ENCODE results near the gene VPS4A.
"Not testable (repeated sequence)": the region's sequence is repeated elsewhere in the genome, so short reads cannot be mapped to it uniquely, and the experiment has no call there.

Gene VPS4A

GRCh38 chr16:69310653-69311532, at the start of gene VPS4A:
TSS of gene VPS4A (plus strand) at chr16:69311350. CDS start at chr16:69311512, 162 bp downstream.
- peak; percentile 96 for DNase-seq

- no peak for DNase-seq
Observed at GRCh38 chr16:69266334-69267063, 44.7 kb upstream of the VPS4A start.

- DNase-seq: no peak
Observed at GRCh38 chr16:69267633-69268032, 43.5 kb upstream of the VPS4A start.

- DNase-seq: peak; percentile 63
Observed at GRCh38 chr16:69270395-69270794, 40.8 kb upstream of the VPS4A start.

GRCh38 chr16:69270831-69271230, 40.3 kb upstream of the VPS4A start:
- peak; percentile 68 for DNase-seq

GRCh38 chr16:69273009-69273408, 38.1 kb upstream of the VPS4A start:
- DNase-seq: peak; percentile 75

- no peak for DNase-seq
Observed at GRCh38 chr16:69274699-69275235, 36.4 kb upstream of the VPS4A start.

GRCh38 chr16:69276148-69277115, 34.7 kb upstream of the VPS4A start:
- DNase-seq: peak; percentile 99

GRCh38 chr16:69277413-69277812, 33.7 kb upstream of the VPS4A start:
- DNase-seq: peak; percentile 77

- DNase-seq: no peak
Observed at GRCh38 chr16:69283851-69284250, 27.3 kb upstream of the VPS4A start.

- DNase-seq: no peak
Observed at GRCh38 chr16:69285240-69285639, 25.9 kb upstream of the VPS4A start.

- peak; percentile 71 for DNase-seq
Observed at GRCh38 chr16:69286941-69287713, 24.0 kb upstream of the VPS4A start.

GRCh38 chr16:69291657-69292056, 19.5 kb upstream of the VPS4A start:
- DNase-seq: not testable (repeated sequence)

GRCh38 chr16:69293401-69293800, 17.7 kb upstream of the VPS4A start:
- DNase-seq: peak; percentile 21

GRCh38 chr16:69294051-69294450, 17.1 kb upstream of the VPS4A start:
- DNase-seq: peak; percentile 24

GRCh38 chr16:69296771-69297170, 14.4 kb upstream of the VPS4A start:
- DNase-seq: not testable (repeated sequence)

- DNase-seq: no peak
Observed at GRCh38 chr16:69298261-69298660, 12.9 kb upstream of the VPS4A start.

GRCh38 chr16:69301187-69301586, 10.0 kb upstream of the VPS4A start:
- no peak for DNase-seq

GRCh38 chr16:69301861-69302260, 9.3 kb upstream of the VPS4A start:
- DNase-seq: no peak

GRCh38 chr16:69302301-69302700, 8.8 kb upstream of the VPS4A start:
- no peak for DNase-seq

- no peak for DNase-seq
Observed at GRCh38 chr16:69306031-69306430, 5.1 kb upstream of the VPS4A start.

GRCh38 chr16:69307091-69307490, 4.1 kb upstream of the VPS4A start:
- no peak for DNase-seq

All from fibroblast of upper back skin (primary cell).